NCI-H748 (cell line): ENCODE data around the gene GPR37L1.
"Not testable (repeated sequence)": the region's sequence is repeated elsewhere in the genome, so short reads cannot be mapped to it uniquely, and the experiment has no call there.

Source experiments
- DNase-seq: peaks from one replicate; lab custom pipeline; 2025; ENCODE audit not compliant: unreplicated experiment; lab: John Stamatoyannopoulos, UW

The GPR37L1 gene

GRCh38 chr1:202107801-202108731, 14.7 kb upstream of the GPR37L1 start:
- DNase-seq: peak; percentile 17

- no peak for DNase-seq
These were observed 11.7 kb upstream of the GPR37L1 start for GRCh38 chr1:202110977-202111376.

GRCh38 chr1:202111589-202111988, 11.1 kb upstream of the GPR37L1 start:
- not testable (repeated sequence) for DNase-seq

DNA sequence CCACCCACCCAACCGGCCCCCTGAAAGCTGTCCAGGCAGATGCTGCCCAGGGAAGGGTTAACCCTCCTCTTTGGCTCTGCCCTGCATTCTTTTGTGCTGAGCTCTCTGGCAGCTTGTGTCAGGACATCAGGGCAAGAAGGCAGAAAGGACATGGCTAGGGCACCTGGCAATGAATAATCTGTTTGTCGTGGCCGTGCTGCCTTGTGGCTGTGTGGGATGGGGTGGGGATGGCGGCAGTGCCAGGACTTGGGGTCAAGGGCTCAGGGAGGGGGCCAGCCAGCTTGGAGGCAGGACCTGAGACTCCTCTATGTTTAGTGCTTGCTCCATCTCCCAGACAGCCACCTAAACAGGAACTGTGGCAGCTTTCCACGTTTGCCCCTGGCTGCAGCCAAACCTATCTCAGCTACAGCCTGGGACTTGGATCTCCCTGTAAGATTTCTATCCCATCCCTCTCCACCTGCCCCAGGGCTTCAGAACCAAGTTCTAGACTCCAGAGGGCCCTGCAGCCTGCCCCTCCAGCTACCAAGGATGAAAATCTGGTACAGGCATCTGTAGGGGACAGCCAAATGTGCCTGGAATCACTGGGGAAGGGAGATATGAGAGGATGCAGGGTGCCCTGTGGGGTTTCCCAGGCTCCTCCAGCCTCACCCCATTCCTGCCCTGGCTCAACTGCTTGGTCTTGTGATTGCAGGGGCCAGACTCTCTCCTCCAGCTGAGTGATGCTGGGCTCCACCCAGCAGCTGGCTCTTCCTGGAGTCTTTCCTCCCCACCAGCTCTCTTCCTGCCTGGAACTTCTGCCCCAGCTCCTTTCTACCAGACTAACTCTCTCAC, 9.6 kb upstream of the GPR37L1 start:
- DNase-seq: no peak

DNA sequence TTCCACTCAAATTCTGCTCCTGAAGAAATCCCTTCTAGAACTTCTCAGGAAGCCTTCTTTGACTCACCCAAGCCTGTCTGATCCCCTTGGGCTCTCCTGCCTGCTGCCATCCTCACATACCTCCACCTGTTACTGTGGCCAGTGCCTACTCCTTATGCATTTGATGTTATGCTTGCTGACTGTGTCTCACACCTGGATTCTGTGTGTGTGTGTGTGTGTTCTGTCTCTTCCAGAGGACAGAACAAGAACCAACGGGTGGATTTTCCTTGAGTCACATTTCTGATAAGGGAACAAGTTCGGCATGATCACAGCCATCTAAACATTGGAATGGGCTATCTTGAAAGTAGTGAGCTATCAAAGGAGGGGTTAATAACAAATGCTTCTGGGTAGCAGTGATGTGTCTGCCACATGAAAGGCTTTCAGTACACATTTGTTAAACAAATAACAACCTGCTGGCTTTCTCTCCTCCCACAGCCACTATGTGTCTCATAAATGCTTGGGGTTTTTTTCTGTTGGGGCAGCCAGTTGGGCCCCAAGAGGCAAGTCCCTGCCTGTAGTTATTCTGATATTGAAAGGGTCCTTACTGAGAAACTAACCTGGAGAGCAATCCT, 8.9 kb upstream of the GPR37L1 start:
- no peak for DNase-seq

DNA sequence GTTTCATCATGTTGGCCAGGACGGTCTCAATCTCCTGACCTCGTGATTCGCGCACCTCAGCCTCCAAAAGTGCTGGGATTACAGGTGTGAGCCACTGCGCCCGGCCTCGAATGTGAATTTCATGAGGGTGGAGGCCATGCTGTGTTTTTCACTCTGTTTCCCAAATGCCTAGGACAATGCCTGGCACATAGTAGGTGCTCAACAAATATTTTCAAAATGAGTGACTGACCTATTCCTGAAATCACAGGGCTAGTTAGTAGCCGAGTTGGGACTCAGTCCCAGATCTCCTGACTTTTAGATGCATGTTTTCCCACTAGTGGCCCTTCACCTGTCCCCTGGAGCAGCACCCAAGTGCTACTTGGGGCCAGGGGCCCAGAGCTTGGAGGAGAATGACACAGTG, 6.4 kb upstream of the GPR37L1 start:
- no peak for DNase-seq

DNA sequence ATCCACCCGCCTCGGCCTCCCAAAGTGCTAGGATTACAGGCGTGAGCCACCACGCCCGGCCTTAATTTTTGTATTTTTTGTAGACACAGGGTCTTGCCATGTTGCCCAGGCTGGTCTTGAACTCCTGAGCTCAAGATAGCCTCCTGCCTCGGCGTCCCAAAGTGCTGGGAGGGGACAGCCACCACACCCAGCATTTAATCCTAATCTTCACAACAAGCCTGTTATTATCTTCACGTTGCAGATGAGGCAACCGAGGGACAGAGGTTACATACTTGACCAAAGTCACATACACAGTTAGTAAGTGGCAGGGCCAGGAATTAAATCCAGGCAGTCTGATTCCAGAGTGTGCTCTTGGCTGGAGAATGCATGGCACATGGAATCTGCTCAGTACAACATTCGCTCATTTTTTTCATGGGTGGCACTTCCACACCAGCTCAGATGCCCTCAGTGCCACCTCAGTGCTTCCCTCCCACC, 4.8 kb upstream of the GPR37L1 start:
- no peak for DNase-seq

DNA sequence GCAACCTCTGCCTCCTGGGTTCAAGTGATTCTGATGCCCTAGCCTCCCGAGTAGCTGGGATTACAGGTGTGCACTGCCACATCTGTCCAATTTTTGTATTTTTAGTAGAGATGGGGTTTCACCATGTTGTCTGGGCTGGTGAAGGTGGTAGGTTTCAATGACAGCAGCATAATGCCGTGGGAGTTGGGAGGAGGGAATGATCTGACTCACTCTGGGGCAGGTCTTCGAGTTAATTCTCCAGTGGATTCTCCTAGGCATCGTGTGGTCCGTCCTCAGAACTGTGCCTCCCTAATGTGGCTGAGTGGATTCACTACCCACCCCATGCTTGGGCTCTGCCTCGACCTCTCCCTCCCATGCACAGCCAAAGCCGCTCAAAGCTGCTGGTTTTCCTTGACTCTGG, 1.7 kb upstream of the GPR37L1 start:
- no peak for DNase-seq

DNA sequence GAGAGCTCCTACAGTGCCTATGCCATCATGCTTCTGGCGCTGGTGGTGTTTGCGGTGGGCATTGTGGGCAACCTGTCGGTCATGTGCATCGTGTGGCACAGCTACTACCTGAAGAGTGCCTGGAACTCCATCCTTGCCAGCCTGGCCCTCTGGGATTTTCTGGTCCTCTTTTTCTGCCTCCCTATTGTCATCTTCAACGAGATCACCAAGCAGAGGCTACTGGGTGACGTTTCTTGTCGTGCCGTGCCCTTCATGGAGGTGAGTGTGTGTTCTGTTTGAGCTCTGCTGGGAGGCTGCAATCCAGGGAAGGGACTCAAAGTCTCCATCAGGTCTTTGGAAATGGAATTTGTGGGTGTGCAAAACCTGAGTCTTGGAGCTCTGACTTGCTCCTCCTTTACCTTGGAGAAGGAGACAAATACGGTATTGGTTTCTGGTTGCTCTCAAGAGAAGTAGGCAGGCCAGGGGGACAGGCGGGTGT, 658 bp downstream of the GPR37L1 start:
- no peak for DNase-seq

GRCh38 chr1:202124142-202124541, 1.4 kb downstream of the GPR37L1 start:
- no peak for DNase-seq

DNA sequence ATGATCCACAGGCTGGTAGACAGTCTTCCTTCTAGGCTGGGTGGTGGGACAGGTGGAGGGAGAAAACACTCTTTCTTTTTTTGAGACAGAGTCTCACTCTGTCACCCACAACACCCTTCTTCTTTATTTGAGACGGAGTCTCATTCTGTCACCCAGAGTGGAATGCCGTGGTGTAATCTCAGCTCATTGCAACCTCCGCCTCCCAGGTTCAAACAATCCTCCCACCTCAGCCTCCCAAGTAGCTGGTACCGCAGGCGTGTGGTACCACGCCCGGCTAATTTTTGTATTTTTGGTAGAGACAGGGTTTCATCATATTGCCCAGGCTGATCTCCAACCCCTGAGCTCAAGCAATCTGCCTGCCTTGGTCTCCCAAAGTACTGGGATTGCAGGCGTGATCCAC, 2.9 kb downstream of the GPR37L1 start:
- DNase-seq: no peak

DNA sequence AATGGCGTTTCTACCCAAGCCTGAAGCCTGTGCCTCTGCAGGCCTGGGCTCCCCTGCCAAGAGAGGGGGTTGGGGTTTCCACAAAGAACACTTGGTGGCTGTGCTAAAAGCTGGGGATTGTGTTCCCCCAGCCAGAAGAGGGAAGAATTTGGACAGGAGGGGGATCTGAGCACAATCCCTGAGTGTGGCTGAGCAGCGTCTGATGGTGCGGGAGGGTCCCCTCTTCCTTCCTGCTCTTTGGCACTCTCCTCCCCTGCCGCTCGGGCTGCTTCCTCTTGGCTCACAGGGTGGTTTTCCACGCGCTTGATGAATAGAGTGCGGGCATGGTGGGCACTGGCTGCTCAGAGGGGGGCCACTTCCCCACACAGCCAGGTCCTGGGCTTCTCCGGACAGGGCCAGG, 3.7 kb downstream of the GPR37L1 start:
- DNase-seq: no peak

DNA sequence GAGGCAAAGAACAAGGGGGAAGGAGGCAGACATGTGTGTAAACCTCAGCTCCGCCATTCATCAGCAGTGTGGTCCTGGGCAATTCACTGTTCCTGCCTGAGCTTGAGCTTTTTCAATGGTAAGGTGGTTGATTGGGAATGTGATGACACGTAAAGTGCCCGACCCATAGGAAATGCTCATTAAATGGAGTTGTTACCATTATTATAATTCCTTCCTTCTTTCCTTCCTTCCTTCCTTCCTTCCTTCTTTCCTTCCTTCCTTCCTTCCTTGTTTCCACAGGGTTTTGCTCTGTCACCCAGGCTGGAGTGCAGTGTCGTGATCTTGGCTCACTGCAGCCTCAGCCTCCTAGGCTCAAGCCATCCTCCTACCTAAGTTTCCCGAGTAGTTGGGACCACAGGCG, 4.3 kb downstream of the GPR37L1 start:
- no peak for DNase-seq

GRCh38 chr1:202127836-202128622, 5.3 kb downstream of the GPR37L1 start:
- no peak for DNase-seq

DNA sequence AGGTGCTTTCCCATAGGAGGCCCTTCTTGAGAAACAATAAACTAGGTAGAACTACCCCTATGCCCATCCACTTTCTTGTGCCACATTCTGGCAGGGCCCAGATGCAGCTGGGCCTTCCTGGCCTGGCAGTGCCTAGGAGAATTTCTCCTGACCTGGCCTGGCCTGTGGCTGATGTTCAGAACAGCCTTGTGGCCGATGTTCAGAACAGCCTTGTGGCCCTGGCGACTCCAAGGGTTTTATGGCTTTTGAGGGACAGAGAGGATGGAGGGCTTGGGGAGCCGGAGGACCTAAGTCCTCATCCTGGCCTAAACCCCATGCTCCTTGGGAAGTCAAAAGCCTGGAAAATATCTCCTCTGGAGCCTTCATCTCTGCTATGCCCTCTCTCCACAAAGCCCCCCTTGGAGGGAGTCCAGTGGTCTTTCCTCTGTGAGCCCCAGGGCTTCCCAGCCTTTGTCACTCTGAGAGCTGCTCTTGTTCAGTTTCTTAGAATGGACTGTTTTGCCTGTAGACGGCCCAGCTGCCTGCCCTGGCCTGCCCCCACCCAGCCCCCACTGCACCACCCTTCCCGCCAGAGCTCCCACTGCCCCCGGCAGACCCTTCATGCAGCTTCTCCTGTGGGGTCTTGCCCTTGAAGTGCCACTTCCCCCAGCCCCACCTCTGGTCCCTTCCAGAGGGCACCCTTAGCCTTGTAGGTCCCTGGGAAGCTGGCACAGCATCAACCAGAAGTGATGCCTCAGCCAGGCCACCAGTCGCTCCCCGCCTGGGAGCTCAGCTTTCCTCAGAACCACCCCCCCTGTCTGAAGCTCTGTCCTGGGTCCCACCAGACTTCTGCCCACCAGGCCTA, 7.0 kb downstream of the GPR37L1 start:
- DNase-seq: no peak

GRCh38 chr1:202130297-202130721, 7.6 kb downstream of the GPR37L1 start:
- DNase-seq: peak; percentile 37

DNA sequence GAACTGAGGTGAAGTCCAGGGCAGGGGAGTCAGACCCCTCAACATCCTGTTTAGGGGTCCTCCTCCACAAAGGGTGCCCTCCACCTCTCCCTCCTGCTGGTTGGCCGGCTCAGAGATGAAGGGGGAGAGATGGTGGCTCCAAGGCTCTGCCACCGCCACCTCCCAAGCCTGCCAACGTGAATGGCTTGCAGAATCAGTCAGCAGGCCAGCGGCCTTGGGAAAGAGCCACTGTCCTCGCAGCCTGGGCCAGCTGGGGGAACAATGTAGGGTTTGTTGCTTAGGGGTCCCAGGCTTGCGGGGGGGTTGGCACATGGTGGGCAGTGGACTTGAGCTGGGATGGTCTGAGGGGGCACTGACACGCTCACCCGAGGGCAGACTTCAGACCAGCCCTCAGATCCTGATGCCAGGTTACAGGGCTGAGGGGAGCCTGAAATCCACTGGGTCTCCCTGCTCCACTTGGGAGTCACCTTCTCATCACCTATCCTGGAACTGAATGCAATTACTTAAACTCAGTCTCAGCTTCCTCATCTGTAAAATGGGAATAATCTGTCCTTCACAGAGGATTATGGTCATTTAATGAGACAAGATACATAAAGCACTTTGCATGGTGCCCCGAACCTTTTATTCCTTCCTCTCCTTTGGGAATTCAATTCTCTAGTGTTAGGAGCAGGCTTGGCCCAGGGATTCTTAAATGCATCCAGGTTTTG, 8.3 kb downstream of the GPR37L1 start:
- DNase-seq: no peak

DNA sequence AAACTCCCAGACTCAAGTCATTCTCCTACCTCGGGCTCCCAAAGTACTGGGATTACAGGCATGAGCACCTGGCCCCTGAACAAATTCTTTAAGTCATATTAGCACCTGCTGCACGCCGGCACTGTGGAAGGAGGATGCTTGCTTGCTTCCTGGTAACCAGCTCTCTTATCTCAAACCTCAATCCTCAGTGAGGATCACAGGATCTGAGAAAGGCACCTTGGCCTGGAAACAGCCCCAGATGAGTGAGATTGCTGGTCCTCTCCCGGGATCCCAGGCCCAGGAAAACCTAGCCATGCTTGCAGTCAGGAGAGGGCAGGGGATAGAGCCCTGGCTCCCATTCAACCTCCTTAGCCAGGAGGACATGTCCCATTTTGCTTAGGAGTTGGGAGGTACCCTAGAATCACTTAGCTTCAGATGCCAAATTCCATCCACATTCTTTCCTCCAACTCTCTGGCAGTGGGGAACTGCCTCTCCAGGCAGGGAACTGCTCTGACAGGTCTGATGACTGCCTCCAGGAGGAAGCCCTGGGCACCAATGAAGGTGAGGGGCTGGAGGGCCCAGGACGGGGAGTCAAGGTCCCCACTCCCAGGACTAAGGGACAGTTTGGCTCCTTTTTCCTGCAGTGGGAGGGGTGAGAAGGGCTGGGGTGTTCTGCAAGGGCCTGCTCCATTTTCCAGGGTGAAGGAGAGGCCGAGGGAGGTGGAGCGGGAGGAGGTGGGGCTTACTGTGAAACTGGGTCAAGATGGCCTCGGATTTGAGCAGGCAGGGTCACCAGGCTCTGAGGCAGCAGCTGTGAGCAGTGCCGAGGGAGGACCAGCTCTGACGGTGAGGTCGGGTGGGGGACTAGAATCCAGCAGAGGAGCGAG, 9.5 kb downstream of the GPR37L1 start:
- no peak for DNase-seq
